PC-9 (cell line): ENCODE results near the gene GPC5.

Experiments
- CTCF ChIP-seq: fragments of 200-600 bp; sonication (generic); conservative IDR thresholded peaks from 2 replicates; pipeline ENCODE4 v1.6.1; 2017; ENCODE audit warnings: mixed run types, antibody characterized with exemption, mild to moderate bottlenecking, moderate library complexity
- EZH2 ChIP-seq: fragments of 200-600 bp; sonication (generic); IDR thresholded peaks from 2 replicates; pipeline ENCODE4 v1.8.0; 2017; ENCODE audit warnings: antibody characterized with exemption, low read depth

- TF ChIP-seq CTCF, result no peak
- no peak for TF ChIP-seq EZH2
Observed at GRCh38 chr13:92164822-92165221, 766.4 kb downstream of the GPC5 start.
